Chondrocyte (in vitro differentiated cells): ENCODE results near the gene ATXN7L1. TPM values are rescaled to one million over a fixed set of nuclear protein-coding genes. Genes with fewer than 3 reads are reported as not detected.

Experiments
- DNase-seq: peaks from one replicate; pipeline ENCODE4 v3.0.0; 2021; ENCODE audit warnings: mixed read lengths, low spot score
- H3K27ac Mint-ChIP-seq: one replicate; pipeline ENCODE4 v1.8.0; 2021; ENCODE audit warnings: mild to moderate bottlenecking, moderate library complexity, mixed read lengths; ENCODE audit not compliant: unreplicated experiment
- H3K27me3 Mint-ChIP-seq: 2 replicates; pipeline ENCODE4 v1.8.0; 2021; ENCODE audit warnings: low read depth, mixed read lengths
- H3K36me3 Mint-ChIP-seq: 2 replicates; pipeline ENCODE4 v1.8.0; 2021; ENCODE audit warnings: low read depth, mixed read lengths
- H3K4me1 Mint-ChIP-seq: 2 replicates; pipeline ENCODE4 v1.8.0; 2021; ENCODE audit warnings: low read depth, mild to moderate bottlenecking, mixed read lengths
- H3K4me3 Mint-ChIP-seq: one replicate; pipeline ENCODE4 v1.8.0; 2021; ENCODE audit warnings: mild to moderate bottlenecking, moderate library complexity, mixed read lengths; ENCODE audit not compliant: unreplicated experiment
- H3K9me3 Mint-ChIP-seq: 2 replicates; pipeline ENCODE4 v1.8.0; 2021; ENCODE audit warnings: low read depth, mixed read lengths
- total RNA-seq: library from RNA; stranded (reverse); gene quantifications from 3 replicates; pipeline ENCODE4 v1.2.1, GENCODE V29; 2021
- TF ChIP-seq, protein P1 (sequence below): fragments of 200-600 bp; sonication (generic); IDR thresholded peaks from 2 replicates; pipeline ENCODE4 v1.5.0; 2021; ENCODE audit warnings: antibody characterized with exemption, mild to moderate bottlenecking, moderate library complexity

The ATXN7L1 gene
- total RNA-seq, 1 donor from 2014 or later = 6.4 TPM

GRCh38 chr7:105649727-105650381, 226.5 kb downstream of the ATXN7L1 start:
- no peak overlapping the region for H3K27ac Mint-ChIP-seq

GRCh38 chr7:105648561-105649401, 227.6 kb downstream of the ATXN7L1 start:
- no peak for DNase-seq
- TF ChIP-seq, protein P1, sequence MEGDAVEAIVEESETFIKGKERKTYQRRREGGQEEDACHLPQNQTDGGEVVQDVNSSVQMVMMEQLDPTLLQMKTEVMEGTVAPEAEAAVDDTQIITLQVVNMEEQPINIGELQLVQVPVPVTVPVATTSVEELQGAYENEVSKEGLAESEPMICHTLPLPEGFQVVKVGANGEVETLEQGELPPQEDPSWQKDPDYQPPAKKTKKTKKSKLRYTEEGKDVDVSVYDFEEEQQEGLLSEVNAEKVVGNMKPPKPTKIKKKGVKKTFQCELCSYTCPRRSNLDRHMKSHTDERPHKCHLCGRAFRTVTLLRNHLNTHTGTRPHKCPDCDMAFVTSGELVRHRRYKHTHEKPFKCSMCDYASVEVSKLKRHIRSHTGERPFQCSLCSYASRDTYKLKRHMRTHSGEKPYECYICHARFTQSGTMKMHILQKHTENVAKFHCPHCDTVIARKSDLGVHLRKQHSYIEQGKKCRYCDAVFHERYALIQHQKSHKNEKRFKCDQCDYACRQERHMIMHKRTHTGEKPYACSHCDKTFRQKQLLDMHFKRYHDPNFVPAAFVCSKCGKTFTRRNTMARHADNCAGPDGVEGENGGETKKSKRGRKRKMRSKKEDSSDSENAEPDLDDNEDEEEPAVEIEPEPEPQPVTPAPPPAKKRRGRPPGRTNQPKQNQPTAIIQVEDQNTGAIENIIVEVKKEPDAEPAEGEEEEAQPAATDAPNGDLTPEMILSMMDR = no peak
- Mint-ChIP-seq H3K9me3 (no peaks in the 10 kb centered on the region), H3K4me3 (no peak overlapping the region), H3K27me3 (no peaks in the 10 kb centered on the region), H3K4me1 (peaks cover 22% of the 10 kb centered on the region), H3K27ac (no peak overlapping the region), H3K36me3 (peaks cover 1% of the 10 kb centered on the region)

More at GRCh38 chr7:105649727-105650381, 226.5 kb downstream of the ATXN7L1 start:
- peaks cover 1% of the 10 kb centered on the region for H3K36me3 Mint-ChIP-seq
- no peak overlapping the region for H3K4me3 Mint-ChIP-seq
- no peak for DNase-seq
- H3K9me3 Mint-ChIP-seq = no peaks in the 10 kb centered on the region
- TF ChIP-seq, protein P1 = no peak
- H3K4me1 Mint-ChIP-seq = peaks cover 22% of the 10 kb centered on the region
- no peaks in the 10 kb centered on the region for H3K27me3 Mint-ChIP-seq

DNA sequence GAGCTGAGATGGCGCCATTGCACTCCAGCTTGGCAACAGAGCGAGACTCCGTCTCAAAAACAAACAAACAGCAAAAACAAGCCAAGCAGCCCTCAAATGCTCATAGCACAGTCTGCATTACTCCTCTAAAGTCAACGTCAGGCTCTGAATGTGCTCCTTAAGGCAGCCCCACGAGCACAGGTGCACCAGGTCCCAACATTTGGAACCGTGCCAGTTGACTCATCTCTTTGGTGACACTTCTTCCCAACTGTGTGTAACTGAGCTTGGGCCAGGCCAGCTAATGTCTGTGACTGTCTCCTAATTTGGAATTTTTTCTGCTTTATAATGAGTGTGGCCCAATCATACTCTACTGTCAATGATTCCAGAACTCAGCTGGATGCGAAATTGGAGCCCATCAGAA, 228.8 kb downstream of the ATXN7L1 start:
- H3K27ac Mint-ChIP-seq = no peak overlapping the region
- H3K36me3 Mint-ChIP-seq = peaks cover 7% of the 10 kb centered on the region
- no peaks in the 10 kb centered on the region for H3K9me3 Mint-ChIP-seq
- no peak for DNase-seq
- H3K4me1 Mint-ChIP-seq = peaks cover 22% of the 10 kb centered on the region
- TF ChIP-seq, protein P1 = no peak
- H3K27me3 Mint-ChIP-seq = no peaks in the 10 kb centered on the region
- H3K4me3 Mint-ChIP-seq = no peak overlapping the region

DNA sequence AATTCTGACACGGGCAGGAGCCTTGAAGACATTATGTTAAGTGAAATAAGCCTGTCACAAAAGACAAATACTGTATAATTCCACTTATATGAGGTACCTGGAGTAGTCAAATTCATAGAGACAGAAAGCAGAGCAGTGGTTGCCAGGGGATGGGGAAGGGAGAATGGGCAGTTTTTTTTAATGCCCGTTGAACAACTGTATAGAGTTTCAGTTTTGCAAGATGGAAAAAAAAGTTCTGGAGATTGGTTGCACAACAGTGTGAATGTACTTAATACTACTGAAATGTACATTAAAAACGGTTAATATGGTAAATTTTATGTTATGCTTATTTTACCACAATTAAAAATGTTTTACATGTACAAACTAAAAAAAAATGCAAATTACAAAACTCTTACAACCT, 231.5 kb downstream of the ATXN7L1 start:
- no peak overlapping the region for H3K27ac Mint-ChIP-seq
- no peak for DNase-seq
- H3K27me3 Mint-ChIP-seq = no peaks in the 10 kb centered on the region
- peaks cover 6% of the 10 kb centered on the region for H3K36me3 Mint-ChIP-seq
- H3K4me1 Mint-ChIP-seq = peaks cover 19% of the 10 kb centered on the region
- TF ChIP-seq, protein P1 = no peak
- H3K9me3 Mint-ChIP-seq = no peaks in the 10 kb centered on the region
- no peak overlapping the region for H3K4me3 Mint-ChIP-seq

DNA sequence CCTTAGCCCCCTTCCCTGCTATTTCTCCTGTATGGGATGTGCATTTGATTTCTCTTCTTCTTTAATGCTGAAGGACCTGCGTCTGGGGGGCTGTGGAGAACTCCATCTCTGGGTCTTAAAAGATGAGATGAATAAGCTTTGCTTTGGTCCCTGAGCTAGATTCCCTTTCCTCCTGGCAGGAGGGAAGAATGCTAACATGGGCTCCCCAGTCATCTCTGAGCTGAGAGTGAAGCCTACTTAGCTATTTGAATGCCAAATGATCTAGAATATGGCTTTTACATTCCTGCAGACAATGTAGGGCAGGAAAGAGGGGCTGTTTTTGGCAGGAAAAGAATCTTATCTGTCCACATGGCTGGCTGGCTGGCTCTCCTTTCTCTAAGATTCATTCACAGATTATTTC, 232.5 kb downstream of the ATXN7L1 start:
- no peaks in the 10 kb centered on the region for H3K27me3 Mint-ChIP-seq
- no peak overlapping the region for H3K27ac Mint-ChIP-seq
- no peak for DNase-seq
- H3K4me3 Mint-ChIP-seq = no peak overlapping the region
- TF ChIP-seq, protein P1 = no peak
- no peaks in the 10 kb centered on the region for H3K9me3 Mint-ChIP-seq
- H3K4me1 Mint-ChIP-seq = peaks cover 15% of the 10 kb centered on the region
- peaks cover 6% of the 10 kb centered on the region for H3K36me3 Mint-ChIP-seq
